GM23338 (cell line): Measurements from ENCODE around the gene GTF2A2. TPM values are rescaled to one million over a fixed set of nuclear protein-coding genes. Genes with fewer than 3 reads are reported as not detected.

ENCODE experiments used
- ATAC-seq: fragments of 200-7000 bp; cut with Tn5 transposase; 3 replicates; pipeline ENCODE4 v1.9.1; 2020
- DNase-seq: peaks from one replicate; pipeline ENCODE4 v3.0.0-alpha.2; 2015; ENCODE audit warnings: low spot score
- H2AFZ ChIP-seq: fragments of 200-600 bp; sonication (generic); 2 replicates; pipeline ENCODE4 v1.8.0; 2016; ENCODE audit warnings: antibody characterized with exemption, mild to moderate bottlenecking, moderate library complexity
- H3F3A ChIP-seq: fragments of 200-600 bp; sonication (generic); replicated peaks from 2 replicates; pipeline ENCODE4 v1.8.0; 2017; ENCODE audit warnings: antibody characterized with exemption, mixed run types, low read depth
- H3K27ac ChIP-seq: fragments of 200-600 bp; sonication (generic); 2 replicates; pipeline ENCODE4 v1.6.1; 2016; ENCODE audit warnings: low read depth
- H3K27me3 ChIP-seq: fragments of 200-600 bp; sonication (generic); 2 replicates; pipeline ENCODE4 v1.8.0; 2016; ENCODE audit warnings: mild to moderate bottlenecking, mixed run types, moderate library complexity; ENCODE audit not compliant: insufficient read depth
- H3K36me3 ChIP-seq: fragments of 200-600 bp; sonication (generic); 2 replicates; pipeline ENCODE4 v1.8.0; 2016; ENCODE audit warnings: mild to moderate bottlenecking; ENCODE audit not compliant: insufficient read depth
- H3K4me1 ChIP-seq: fragments of 200-600 bp; sonication (generic); 2 replicates; pipeline ENCODE4 v1.8.0; 2016; ENCODE audit warnings: mild to moderate bottlenecking, moderate library complexity; ENCODE audit not compliant: insufficient read depth
- H3K4me2 ChIP-seq: fragments of 200-600 bp; sonication (generic); 2 replicates; pipeline ENCODE4 v1.7.1; 2017; ENCODE audit warnings: mixed run types
- H3K4me3 ChIP-seq: fragments of 200-600 bp; sonication (generic); 2 replicates; pipeline ENCODE4 v1.6.1; 2016; ENCODE audit warnings: mixed run types
- H3K79me2 ChIP-seq: fragments of 200-600 bp; sonication (generic); replicated peaks from 2 replicates; pipeline ENCODE4 v1.8.0; 2017; ENCODE audit warnings: mild to moderate bottlenecking; ENCODE audit not compliant: insufficient read depth
- H3K9me2 ChIP-seq: fragments of 200-600 bp; sonication (generic); 2 replicates; pipeline ENCODE4 v1.8.0; 2017; ENCODE audit not compliant: insufficient read depth
- H4K20me1 ChIP-seq: fragments of 200-600 bp; sonication (generic); replicated peaks from 2 replicates; pipeline ENCODE4 v1.8.0; 2017; ENCODE audit warnings: mild to moderate bottlenecking; ENCODE audit not compliant: insufficient read depth
- H3K27ac Mint-ChIP-seq: 2 replicates; pipeline ENCODE4 v1.8.0; 2020; ENCODE audit warnings: inconsistent platforms, mild to moderate bottlenecking, moderate library complexity, mixed read lengths
- H3K27me3 Mint-ChIP-seq: 3 replicates; pipeline ENCODE4 v1.8.0; 2022; ENCODE audit warnings: low read depth, mild to moderate bottlenecking, moderate library complexity, mixed read lengths, inconsistent platforms; ENCODE audit not compliant: insufficient read depth, poor library complexity
- H3K36me3 Mint-ChIP-seq: 3 replicates; pipeline ENCODE4 v1.8.0; 2021; ENCODE audit warnings: low read depth, mild to moderate bottlenecking, inconsistent platforms, moderate library complexity, mixed read lengths
- H3K4me1 Mint-ChIP-seq: 3 replicates; pipeline ENCODE4 v1.8.0; 2020; ENCODE audit warnings: mild to moderate bottlenecking, inconsistent platforms, mixed read lengths
- H3K4me3 Mint-ChIP-seq: 3 replicates; pipeline ENCODE4 v1.8.0; 2021; ENCODE audit warnings: moderate library complexity, mild to moderate bottlenecking, inconsistent platforms, mixed read lengths
- H3K9me3 Mint-ChIP-seq: 3 replicates; pipeline ENCODE4 v1.8.0; 2020; ENCODE audit warnings: moderate library complexity, mild to moderate bottlenecking, inconsistent platforms, mixed read lengths
- ETS1 ChIP-seq: IDR thresholded peaks from 2 replicates; pipeline ENCODE4 v1.6.1; 2016; ENCODE audit warnings: antibody characterized with exemption
- EZH2phosphoT487 ChIP-seq: fragments of 200-600 bp; sonication (generic); IDR thresholded peaks from one replicate; pipeline ENCODE4 v1.8.1; 2018; ENCODE audit warnings: antibody characterized with exemption; ENCODE audit not compliant: unreplicated experiment
- JUNB ChIP-seq: IDR thresholded peaks from one replicate; pipeline ENCODE4 v1.6.1; 2016; ENCODE audit warnings: antibody characterized with exemption; ENCODE audit not compliant: unreplicated experiment
- POLR2AphosphoS5 ChIP-seq: IDR thresholded peaks from 2 replicates; pipeline ENCODE4 v1.6.1; 2016; ENCODE audit warnings: antibody characterized with exemption, low read depth
- STAT1 ChIP-seq: IDR thresholded peaks from one replicate; pipeline ENCODE4 v1.6.1; 2016; ENCODE audit warnings: antibody characterized with exemption; ENCODE audit not compliant: unreplicated experiment
- ZNF331 ChIP-seq: fragments of 250-450 bp; sonication (Bioruptor Pico); IDR thresholded peaks from 2 replicates; pipeline ENCODE4 v1.5.0; 2020; ENCODE audit warnings: low read depth, mild to moderate bottlenecking, moderate library complexity
- polyA plus RNA-seq: library from polyadenylated mRNA; unstranded; fragments of >200 nt; fragmentation: Nextera tagmentation; extraction: Ambion mirVana; gene quantifications from 2 replicates; pipeline ENCODE4 v1.2.1, GENCODE V29; 2016
- total RNA-seq: library from RNA; depleted of rRNA; stranded (reverse); fragments of >200 nt; shearing (Covaris generic); gene quantifications from 2 replicates; pipeline ENCODE4 v1.2.3, GENCODE V29; 2014
- TF ChIP-seq, protein P1 (sequence below): fragments of 250-450 bp; sonication (Bioruptor Pico); IDR thresholded peaks from 2 replicates; pipeline ENCODE4 v1.5.0; 2020; ENCODE audit warnings: mild to moderate bottlenecking, moderate library complexity

Gene GTF2A2
- total and polyA plus RNA-seq, 2 experiments from 2014 or later, result 45.9 to 424 TPM

DNA sequence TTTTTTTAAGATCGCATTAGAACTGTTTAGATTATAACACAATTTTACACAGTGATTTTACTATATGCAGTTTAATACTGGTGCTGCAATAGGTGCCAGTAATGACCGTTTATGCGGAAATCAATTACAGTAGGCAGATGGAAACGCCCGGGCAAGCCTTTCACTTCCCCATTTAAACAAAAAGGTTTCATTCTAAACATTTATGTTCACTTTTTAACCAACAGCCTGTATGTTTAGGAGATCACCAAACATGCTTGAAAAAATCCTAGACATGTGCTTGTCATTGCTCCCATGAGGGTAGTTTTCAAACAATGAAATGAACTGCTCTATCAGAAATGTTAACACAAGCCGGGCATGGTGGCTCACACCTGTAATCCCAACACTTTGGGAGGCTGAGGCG is 29.1 kb upstream of the GTF2A2 start (continued):
- TF ChIP-seq, protein P1, sequence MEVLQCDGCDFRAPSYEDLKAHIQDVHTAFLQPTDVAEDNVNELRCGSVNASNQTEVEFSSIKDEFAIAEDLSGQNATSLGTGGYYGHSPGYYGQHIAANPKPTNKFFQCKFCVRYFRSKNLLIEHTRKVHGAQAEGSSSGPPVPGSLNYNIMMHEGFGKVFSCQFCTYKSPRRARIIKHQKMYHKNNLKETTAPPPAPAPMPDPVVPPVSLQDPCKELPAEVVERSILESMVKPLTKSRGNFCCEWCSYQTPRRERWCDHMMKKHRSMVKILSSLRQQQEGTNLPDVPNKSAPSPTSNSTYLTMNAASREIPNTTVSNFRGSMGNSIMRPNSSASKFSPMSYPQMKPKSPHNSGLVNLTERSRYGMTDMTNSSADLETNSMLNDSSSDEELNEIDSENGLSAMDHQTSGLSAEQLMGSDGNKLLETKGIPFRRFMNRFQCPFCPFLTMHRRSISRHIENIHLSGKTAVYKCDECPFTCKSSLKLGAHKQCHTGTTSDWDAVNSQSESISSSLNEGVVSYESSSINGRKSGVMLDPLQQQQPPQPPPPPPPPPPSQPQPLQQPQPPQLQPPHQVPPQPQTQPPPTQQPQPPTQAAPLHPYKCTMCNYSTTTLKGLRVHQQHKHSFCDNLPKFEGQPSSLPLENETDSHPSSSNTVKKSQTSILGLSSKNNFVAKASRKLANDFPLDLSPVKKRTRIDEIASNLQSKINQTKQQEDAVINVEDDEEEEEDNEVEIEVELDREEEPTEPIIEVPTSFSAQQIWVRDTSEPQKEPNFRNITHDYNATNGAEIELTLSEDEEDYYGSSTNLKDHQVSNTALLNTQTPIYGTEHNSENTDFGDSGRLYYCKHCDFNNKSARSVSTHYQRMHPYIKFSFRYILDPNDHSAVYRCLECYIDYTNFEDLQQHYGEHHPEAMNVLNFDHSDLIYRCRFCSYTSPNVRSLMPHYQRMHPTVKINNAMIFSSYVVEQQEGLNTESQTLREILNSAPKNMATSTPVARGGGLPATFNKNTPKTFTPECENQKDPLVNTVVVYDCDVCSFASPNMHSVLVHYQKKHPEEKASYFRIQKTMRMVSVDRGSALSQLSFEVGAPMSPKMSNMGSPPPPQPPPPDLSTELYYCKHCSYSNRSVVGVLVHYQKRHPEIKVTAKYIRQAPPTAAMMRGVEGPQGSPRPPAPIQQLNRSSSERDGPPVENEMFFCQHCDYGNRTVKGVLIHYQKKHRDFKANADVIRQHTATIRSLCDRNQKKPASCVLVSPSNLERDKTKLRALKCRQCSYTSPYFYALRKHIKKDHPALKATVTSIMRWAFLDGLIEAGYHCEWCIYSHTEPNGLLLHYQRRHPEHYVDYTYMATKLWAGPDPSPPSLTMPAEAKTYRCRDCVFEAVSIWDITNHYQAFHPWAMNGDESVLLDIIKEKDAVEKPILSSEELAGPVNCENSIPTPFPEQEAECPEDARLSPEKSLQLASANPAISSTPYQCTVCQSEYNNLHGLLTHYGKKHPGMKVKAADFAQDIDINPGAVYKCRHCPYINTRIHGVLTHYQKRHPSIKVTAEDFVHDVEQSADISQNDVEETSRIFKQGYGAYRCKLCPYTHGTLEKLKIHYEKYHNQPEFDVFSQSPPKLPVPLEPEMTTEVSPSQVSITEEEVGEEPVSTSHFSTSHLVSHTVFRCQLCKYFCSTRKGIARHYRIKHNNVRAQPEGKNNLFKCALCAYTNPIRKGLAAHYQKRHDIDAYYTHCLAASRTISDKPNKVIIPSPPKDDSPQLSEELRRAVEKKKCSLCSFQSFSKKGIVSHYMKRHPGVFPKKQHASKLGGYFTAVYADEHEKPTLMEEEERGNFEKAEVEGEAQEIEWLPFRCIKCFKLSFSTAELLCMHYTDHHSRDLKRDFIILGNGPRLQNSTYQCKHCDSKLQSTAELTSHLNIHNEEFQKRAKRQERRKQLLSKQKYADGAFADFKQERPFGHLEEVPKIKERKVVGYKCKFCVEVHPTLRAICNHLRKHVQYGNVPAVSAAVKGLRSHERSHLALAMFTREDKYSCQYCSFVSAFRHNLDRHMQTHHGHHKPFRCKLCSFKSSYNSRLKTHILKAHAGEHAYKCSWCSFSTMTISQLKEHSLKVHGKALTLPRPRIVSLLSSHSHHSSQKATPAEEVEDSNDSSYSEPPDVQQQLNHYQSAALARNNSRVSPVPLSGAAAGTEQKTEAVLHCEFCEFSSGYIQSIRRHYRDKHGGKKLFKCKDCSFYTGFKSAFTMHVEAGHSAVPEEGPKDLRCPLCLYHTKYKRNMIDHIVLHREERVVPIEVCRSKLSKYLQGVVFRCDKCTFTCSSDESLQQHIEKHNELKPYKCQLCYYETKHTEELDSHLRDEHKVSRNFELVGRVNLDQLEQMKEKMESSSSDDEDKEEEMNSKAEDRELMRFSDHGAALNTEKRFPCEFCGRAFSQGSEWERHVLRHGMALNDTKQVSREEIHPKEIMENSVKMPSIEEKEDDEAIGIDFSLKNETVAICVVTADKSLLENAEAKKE, result no peak
- no peak for TF ChIP-seq JUNB

- H3K27ac Mint-ChIP-seq, result 0 out of 2 replicates have a peak overlapping the region, but pooled peaks have one; percentile 18
- Histone ChIP-seq H4K20me1 (peaks cover 15% of the 10 kb centered on the region), H3K4me2 (no peak overlapping the region), H3K4me1 (no peaks in the 10 kb centered on the region; the same call in 1 of the 2 replicates), H3K27ac (no peak overlapping the region), H3K4me3 (no peak overlapping the region), H2AFZ (no peak overlapping the region), H3F3A (no peaks in the 10 kb centered on the region), H3K27me3 (peaks cover 9% of the 10 kb centered on the region), H3K9me2 (no peaks in the 10 kb centered on the region), H3K79me2 (peaks cover 73% of the 10 kb centered on the region), H3K36me3 (peaks cover 10% of the 10 kb centered on the region; the same call in 1 of the 2 replicates)
- peaks cover 9% of the 10 kb centered on the region for H3K27me3 Mint-ChIP-seq
- no peaks in the 10 kb centered on the region for H3K9me3 Mint-ChIP-seq
- DNase-seq, result no peak
- peaks cover 19% of the 10 kb centered on the region for H3K36me3 Mint-ChIP-seq
- ATAC-seq, result no peak
- peaks cover 12% of the 10 kb centered on the region for H3K4me1 Mint-ChIP-seq
- H3K4me3 Mint-ChIP-seq, result no peak overlapping the region
- TF ChIP-seq STAT1, result no peak
- TF ChIP-seq EZH2phosphoT487, result no peak
- no peak for TF ChIP-seq ETS1
- TF ChIP-seq, protein P1, result no peak
- TF ChIP-seq ZNF331 (CRISPR knock-in tag), result no peak
- TF ChIP-seq POLR2AphosphoS5, result no peak
Measured at GRCh38 chr15:59685737-59686297, 28.5 kb upstream of the GTF2A2 start.
